Neutrophil (primary cell): Measurements from ENCODE around the gene ARNT2.

Source experiments
- H3K27ac ChIP-seq: fragments of 200-600 bp; sonication (generic); 2 replicates; pipeline ENCODE4 v1.5.1; 2016; ENCODE audit warnings: mild to moderate bottlenecking, moderate library complexity
- H3K27me3 ChIP-seq: fragments of 200-600 bp; sonication (generic); 2 replicates; pipeline ENCODE4 v1.6.0; 2016; ENCODE audit warnings: mild to moderate bottlenecking
- H3K36me3 ChIP-seq: fragments of 200-600 bp; sonication (generic); 2 replicates; pipeline ENCODE4 v1.5.1; 2017
- H3K4me1 ChIP-seq, 2 experiments: fragments of 200-600 bp in 1 of 2; sonication (generic) in 1 of 2; 1 replicate in 1 of 2; 2 replicates in 1 of 2; pipeline versions ENCODE4 v1.5.1 to v1.6.1; 2013 to 2016; ENCODE audit warnings: low read depth in 1 of 2, low read length in 1 of 2, mild to moderate bottlenecking in 1 of 2, moderate library complexity in 1 of 2; ENCODE audit not compliant: control insufficient read depth in 1 of 2, insufficient read depth in 1 of 2
- H3K4me3 ChIP-seq, 2 experiments: fragments of 200-600 bp in 1 of 2; sonication (generic) in 1 of 2; 1 replicate in 1 of 2; 2 replicates in 1 of 2; pipeline ENCODE4 v1.5.1; 2013 to 2016; ENCODE audit warnings: low read depth in 1 of 2, low read length in 1 of 2, mild to moderate bottlenecking in 1 of 2, moderate library complexity in 1 of 2
- H3K9me3 ChIP-seq: fragments of 200-600 bp; sonication (generic); 2 replicates; pipeline ENCODE4 v1.5.1; 2016
- CTCF ChIP-seq: fragments of 200-600 bp; sonication (generic); IDR thresholded peaks from 2 replicates; pipeline ENCODE4 v1.5.1; 2016; ENCODE audit warnings: antibody characterized with exemption

ARNT2 gene

DNA sequence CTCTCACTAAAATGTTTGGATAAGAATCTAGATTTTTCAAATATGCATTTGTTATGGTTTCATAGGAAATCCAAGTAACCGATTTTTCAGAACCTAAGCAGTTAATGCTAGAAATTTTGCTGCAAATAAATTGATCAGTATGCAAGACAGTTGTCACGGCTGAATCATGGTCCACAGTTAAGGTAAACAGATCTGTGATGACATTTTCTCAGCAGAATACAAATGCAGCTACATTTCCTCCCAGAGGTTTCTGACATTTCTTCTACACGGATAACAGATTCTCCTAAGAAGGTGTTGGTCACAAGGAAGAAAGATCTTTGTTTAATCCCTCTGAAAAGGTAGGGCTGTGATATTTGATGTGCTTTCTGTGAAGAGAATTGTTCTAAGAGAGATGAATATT lies 36.9 kb downstream of the ARNT2 start:
- H3K9me3 ChIP-seq: no peaks in the 10 kb centered on the region
- TF ChIP-seq CTCF: no peak
- peaks cover 9% of the 10 kb centered on the region for H3K27me3 ChIP-seq
- H3K27ac ChIP-seq: no peak overlapping the region
- peaks cover 18 to 19% of the 10 kb centered on the region in 2 experiments for H3K4me1 ChIP-seq
- no peaks in the 10 kb centered on the region for H3K36me3 ChIP-seq
- no peak overlapping the region for H3K4me3 ChIP-seq

- Histone ChIP-seq H3K4me3 (no peak overlapping the region), H3K27me3 (peaks cover 12% of the 10 kb centered on the region), H3K27ac (no peak overlapping the region), H3K9me3 (no peaks in the 10 kb centered on the region), H3K36me3 (no peaks in the 10 kb centered on the region), H3K4me1 (peaks cover 11 to 12% of the 10 kb centered on the region in 2 experiments)
- TF ChIP-seq CTCF: no peak
Measured at GRCh38 chr15:80441714-80442113, 37.5 kb downstream of the ARNT2 start.

- TF ChIP-seq CTCF: no peak
Measured at GRCh38 chr15:80442728-80443403, 38.7 kb downstream of the ARNT2 start.

GRCh38 chr15:80444680-80445251 lies 40.6 kb downstream of the ARNT2 start:
- H3K36me3 ChIP-seq: no peaks in the 10 kb centered on the region
- no peak for TF ChIP-seq CTCF
- no peak overlapping the region for H3K27ac ChIP-seq
- no peaks in the 10 kb centered on the region for H3K4me1 ChIP-seq
- peaks cover 12% of the 10 kb centered on the region for H3K27me3 ChIP-seq
- no peaks in the 10 kb centered on the region for H3K9me3 ChIP-seq
- no peak overlapping the region for H3K4me3 ChIP-seq

More at GRCh38 chr15:80442728-80443403, 38.7 kb downstream of the ARNT2 start:
- H3K36me3 ChIP-seq: no peaks in the 10 kb centered on the region
- peaks cover 12% of the 10 kb centered on the region for H3K27me3 ChIP-seq
- peaks cover 0 to under 1% of the 10 kb centered on the region in 2 experiments for H3K4me1 ChIP-seq
- H3K4me3 ChIP-seq: no peak overlapping the region
- H3K27ac ChIP-seq: no peak overlapping the region
- H3K9me3 ChIP-seq: no peaks in the 10 kb centered on the region

- no peaks in the 10 kb centered on the region for H3K36me3 ChIP-seq
- TF ChIP-seq CTCF: no peak
- H3K27me3 ChIP-seq: peaks cover 12% of the 10 kb centered on the region
- H3K4me3 ChIP-seq: no peak overlapping the region
- H3K27ac ChIP-seq: no peak overlapping the region
- no peaks in the 10 kb centered on the region for H3K4me1 ChIP-seq
- H3K9me3 ChIP-seq: no peaks in the 10 kb centered on the region
Measured at GRCh38 chr15:80445300-80446041, 41.3 kb downstream of the ARNT2 start.
